Stimulated activated CD8-positive, alpha-beta memory T cell treated with anti-CD3 and anti-CD28 coated beads, Interleukin-4, amount 100 ng/mL, for 24 hours (primary cell): ENCODE data around the gene SRCIN1.
"Not testable (repeated sequence)": the region's sequence is repeated elsewhere in the genome, so short reads cannot be mapped to it uniquely, and the experiment has no call there.

ENCODE experiments used
- DNase-seq: peaks from one replicate; pipeline ENCODE4 v3.0.0-alpha.2; 2020; ENCODE audit warnings: low read depth

SRCIN1 gene

DNA sequence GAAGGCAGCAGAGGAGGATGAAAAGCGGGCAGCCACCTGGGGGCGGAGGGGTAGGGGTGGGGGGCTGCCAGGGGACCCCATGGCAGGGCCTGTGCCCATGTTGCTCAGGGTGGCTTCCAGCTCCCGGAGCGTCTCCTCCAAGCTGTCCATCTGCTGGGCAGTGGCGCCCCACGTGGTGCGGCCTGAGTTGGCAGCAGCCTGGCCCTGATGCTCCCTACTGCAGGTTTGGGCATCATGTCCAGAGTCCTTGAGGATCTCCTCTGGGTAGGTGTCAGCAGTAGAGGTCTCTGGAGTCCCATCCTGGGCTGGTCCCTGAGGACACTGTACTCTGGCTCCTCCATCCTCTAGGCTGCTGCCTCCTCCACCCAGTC, 60.9 kb downstream of the SRCIN1 start:
- no peak for DNase-seq

DNA sequence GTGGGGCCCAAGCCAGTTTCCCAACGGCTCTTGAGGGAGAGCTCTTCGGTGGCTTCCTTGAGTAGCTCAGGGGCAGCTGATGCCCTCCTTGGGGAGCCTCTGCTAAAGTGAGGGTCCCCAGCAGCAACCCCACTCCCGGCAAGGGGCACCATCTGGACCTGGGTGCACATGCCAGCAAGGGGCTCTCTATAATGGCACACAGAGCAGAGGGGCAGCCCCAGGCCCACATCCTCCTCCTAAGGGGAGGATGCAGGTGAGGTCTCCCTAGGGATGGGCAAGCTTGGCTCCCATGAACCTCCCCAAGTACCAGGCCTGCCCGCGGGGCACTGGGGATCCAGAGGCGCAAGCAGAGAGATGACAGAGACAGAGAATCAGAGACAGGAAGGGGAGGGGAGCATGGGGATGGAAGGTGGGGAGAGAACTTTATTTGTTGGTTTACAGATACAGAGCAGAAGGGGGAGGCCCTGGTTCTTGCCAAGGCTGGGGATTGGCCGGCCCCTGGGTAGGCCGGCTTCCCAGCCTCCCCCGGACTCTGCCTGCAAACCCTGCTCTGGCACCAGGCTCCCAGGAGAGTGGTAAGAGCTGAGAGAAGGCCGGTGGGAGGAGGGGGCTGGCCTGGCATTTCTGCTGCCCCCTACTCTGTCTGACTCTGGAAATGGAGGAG, 61.4 kb downstream of the SRCIN1 start:
- DNase-seq, result no peak

DNA sequence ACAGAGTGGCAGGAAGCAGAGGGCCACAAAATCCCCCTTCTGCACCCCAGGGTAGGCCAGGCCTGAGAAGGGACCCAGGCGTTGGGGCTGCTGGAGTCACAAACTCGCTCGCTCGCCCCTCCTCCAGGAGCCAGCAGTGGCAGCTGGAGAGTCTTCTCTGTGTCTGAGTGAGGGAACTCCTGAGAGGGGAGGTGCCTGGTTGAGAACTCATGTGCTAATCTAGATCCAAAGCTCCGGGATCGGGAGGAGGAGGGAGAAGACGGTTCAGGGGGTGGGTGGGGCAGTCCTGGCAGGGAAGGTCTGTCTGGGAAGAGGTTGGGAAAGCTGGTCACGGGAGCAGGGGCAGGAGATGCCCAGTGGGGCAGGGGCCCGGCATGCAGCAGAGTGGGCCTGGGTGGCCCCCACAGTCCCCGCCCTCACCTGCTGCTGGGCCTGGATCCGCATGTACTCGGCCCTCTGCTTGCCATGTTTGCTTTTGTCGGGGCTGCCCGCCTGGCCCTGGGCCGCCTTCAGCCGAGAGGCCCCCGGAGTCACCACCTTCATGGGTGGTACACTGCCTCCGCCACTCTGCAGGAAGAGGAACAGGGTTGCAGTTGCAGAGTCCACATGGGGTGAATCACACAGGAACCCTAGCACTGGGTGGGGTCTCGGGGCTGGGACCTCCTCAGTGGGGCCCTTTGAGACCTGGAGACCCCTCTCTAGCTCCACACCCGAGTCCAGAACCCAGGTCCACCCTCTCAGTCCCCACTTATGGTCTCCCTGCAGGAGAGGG, 62.2 kb downstream of the SRCIN1 start:
- DNase-seq, result no peak

DNA sequence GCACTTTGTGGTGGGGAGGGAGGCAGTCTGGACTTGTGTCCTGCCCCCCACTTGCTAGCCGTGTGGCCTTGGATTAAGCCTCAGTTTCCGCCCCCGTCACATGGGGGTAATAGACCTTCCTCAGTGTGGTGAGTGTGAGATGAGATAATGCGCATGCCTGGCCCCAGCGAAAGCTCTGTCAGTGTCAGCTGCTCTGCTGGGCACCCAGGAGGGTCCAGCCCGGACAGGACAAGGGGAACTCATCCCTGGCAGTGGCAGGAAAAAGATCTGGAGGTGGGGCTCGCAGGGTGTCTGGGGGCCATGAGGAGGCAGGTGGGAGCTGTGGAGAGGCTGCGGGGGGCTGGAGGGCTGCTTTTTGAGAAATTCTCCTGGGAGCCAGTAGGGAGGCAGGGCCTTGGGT, 63.5 kb downstream of the SRCIN1 start:
- no peak for DNase-seq

DNA sequence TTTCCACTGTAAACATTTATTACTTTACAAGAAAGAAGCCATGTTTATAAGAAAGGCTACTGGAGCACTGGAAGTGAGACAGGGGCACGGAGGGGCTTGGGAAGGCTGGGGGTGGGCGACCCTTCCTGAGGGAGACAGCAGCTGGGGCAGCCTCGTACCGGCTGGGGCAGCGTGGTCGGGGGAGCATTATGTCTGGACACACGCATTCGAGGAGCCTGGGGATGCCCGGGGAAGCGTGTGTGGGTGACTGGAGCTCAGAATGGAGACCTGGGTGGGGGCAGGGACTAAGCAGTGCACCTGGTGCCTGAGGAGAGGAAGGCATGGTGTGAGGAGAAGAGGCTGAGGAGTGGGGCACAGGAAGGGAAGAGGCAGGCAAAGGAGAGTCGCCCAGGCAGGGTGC, 64.5 kb downstream of the SRCIN1 start:
- DNase-seq, result no peak

DNA sequence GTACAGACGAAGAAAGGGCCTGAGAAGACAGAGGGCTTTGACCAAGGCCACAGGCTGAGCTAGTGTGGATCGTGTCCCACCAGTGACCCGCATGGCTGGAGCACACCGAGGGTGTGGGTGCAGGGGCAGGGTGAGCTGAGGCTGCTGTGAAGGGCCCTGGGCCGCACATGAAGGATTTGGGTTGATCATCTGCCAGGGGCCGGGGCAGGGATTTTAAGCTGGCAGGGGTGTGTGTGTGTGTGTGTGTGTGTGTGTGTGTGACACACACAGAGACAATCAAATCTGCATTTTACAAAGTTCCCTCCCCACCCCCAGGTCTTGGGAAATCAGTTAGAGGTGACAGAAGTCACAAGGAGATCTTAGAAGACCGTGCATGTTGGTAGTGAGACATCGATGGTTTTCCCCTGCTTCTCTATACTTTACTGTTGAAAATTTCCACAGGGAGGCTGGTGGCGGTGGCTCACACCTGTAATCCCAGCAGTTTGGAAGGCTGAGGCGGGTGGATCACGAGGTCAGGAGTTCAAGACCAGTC, 65.2 kb downstream of the SRCIN1 start:
- DNase-seq, result no peak

DNA sequence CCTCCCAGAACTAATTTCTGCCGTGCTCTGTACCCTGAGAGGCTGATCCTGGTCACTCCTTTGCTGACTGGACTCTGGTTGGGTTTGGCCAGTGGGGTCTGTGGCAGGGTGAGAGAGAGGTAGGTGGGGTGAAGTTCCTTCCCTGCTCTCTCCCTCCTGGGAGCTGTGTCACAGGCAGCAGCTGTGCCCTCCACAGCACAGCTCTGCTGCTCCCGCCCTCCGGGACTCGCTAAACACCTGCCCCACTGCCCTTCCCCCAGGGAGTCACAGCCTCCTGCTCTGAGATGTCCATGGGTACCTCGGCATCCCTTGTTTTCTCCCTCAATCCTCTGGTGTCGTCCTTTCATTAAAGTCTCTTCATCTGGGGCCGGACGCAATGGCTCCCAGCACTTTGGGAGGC, 66.4 kb downstream of the SRCIN1 start:
- no peak for DNase-seq

DNA sequence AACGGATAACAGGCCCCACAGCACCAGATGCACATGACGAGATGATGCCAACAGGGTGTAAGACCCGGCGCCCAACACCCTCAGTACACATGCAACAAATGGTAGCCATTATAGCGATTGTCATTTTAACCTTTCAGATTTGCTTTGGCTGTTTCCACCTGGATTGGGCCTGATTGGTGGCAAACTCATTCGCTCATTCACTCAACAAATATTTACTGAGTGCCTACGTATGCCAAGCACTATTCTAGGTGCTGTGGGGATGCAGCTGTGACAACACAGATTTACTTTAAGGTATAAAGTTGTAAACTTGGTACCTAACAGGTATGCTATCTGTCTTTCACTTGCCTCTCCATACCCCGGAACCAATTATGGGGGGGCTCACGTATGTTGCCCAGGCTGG, 66.8 kb downstream of the SRCIN1 start:
- no peak for DNase-seq

DNA sequence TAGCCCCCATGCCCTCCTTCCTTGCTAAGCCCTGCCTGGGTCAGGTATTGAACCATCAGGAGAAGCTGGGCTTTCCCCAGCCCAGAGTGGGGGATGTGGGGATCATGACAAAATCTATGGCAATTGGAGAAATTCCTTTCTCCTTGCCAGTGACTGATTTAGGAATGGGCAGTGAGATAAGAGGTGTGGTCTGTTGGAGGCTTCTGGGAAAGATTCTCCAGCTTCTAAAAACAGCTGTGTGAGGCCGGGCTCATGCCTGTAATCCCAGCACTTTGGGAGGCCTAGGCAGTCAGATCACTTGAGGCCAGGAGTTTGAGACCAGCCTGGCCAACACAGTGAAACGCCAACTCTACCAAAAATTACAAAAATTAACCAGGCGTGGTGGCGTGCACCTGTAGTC, 69.1 kb downstream of the SRCIN1 start:
- DNase-seq, result no peak

DNA sequence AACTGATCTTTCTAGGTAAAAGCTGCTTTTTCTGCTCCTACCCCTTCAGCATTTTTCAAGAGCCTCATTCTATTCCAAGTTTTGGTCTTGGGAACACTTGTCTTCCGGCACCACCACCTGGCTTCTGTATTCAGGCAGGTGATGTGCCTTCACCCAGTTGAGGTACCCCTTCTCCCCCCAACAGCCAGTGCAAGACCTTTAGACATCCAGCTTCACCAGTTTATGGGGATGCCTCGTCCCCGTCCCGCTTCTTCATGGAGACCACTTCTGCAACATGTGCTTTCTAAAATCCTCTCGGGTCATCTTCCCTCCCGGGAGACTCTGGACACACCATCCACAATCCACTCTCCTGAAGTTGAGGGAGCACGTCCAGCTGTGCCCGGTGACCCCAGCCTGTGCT, 69.9 kb downstream of the SRCIN1 start:
- DNase-seq, result no peak

DNA sequence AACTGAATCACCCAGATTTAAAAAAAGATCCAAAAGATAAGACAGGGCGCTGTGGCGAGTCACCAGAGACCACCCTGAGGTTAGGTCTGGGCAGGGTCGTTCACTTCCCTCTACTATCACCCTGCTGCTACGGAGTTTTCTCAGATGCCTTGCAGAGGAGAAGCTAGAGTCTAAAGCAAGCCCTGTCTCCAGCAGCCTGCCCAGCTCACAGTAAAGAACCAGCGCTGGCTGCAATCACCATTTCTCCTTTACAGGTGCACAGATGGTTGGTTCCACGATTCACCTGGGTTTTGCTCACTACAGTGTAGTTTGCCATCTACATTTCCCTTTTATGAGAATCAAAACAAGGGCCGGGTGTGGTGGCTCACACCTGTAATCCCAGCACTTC, 71.3 kb downstream of the SRCIN1 start:
- DNase-seq, result no peak

DNA sequence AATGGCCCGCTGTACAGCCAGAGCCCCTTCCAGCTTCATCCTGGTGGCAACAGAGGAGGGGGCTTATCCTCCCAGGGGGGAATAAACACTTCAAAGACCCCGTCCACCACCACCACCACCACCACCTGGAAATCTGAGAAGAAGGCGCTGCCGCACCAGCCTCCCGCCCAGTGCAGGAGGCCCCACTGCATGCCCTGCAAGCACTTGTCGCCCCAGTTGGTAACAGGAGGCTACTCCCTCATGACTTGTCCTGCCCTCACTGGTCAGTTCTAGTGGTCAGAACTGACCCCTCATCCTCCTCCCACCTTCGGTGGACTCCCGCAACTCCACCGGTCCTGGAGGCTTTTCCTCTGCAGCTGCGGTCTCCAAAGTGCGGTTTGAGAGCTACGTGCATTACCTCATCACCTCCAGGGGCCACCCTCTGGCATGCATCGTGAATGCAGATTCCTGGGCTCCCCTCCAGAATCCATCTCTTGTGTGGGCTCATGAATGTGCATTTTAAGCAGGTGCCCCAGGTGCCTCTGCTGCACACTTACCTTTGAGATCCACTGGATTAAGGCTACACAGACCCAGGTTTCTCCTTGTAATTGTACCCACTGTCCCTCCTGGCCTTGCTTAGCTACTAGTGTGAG, 71.8 kb downstream of the SRCIN1 start:
- DNase-seq, result no peak

DNA sequence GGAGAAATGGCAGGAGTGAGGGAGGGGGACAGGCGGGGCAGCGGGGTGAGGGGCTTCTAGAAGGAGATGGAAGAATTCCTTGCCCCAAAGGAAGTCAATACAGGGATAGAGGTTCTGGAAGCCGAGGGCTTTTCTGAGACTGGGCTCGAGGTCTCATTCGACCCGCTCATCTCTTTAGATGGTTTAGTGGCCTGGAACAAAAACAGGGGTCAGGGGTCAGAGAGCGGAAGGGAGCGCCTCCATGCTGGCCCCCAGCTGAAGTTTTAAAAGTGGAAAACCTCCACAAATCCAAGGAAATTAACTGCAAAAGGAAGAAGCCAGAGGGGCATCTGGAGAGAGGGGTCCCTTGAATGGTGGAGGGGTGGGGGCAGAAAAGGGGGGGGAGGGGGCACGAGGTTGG, 72.5 kb downstream of the SRCIN1 start:
- no peak for DNase-seq

DNA sequence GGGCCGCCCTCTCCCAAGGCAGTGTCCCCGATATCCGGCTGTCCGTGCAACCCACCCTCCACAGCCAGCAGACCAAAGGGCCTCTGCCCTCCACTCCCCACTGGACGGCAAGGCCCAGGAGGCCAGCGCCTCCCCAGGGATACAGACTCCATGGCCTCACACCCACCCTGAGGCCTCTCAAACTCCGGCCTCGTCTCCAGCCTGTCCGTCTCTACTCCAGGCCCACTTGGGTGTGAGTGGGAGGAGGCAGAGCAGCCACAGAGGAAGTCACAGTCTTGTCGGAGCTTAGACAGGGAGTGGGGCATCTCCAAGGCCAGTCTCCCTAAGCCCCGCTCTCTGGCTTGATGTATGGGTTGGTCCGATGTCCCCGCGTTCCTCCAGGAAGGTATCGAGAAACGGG, 73.3 kb downstream of the SRCIN1 start:
- no peak for DNase-seq

DNA sequence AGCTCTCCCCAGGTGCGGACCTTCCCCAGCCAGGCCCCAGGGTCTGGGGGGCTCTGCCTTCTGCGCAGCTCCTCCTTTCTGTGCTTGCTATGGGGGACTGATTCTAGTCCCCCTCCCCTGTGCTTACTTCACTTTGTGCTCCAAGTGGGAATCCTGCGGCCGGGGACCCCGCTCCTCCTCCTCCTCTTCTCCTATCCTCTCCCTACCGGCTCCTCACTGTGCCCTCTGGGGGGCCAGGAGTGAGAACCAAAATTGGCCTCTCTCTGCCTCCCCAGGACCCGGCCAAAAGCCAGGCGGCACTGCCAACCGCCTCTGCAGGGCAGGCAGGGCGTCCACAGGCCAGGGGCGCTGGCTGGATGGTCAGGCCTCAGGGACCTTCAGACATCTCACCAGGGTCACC, 74.0 kb downstream of the SRCIN1 start:
- not testable (repeated sequence) for DNase-seq

DNA sequence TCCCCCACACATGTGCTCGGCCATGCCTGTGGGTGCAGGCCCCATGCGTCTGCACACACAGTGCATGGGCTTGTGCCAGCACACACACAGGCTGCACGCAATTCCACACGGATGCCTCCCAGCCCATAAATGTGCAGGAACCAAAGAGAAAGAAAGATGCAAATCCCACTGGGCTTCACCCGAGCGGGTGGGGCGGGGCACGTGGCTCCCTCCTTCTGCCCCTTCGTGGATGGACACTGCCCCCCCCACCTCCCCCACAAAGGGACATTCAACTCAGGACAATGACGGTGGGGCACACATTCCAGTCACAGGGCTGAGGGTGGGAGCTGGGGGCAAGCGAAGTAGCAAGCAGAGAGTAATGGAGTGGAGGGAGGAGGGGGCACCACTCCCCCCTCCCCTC, 74.9 kb downstream of the SRCIN1 start:
- not testable (repeated sequence) for DNase-seq

DNA sequence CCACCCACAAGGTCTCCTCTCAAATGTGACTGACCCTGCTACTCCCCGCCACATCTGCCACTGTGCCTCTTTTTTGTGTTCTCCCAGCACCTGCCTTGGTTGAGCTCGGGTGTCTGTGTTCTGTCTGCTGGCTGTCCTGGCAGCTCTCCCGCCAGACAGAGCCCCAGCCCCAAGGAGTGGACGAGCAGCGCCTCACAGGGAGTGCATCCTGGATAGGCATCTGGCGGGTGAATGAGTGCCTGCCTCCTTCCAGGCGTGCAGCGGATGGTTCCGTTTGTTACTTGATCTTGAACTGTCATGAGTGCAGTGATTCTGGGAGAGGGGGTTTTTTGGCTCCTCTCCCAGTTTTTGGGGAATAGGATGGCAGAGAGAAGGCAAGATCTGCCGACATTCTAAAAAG, 77.6 kb downstream of the SRCIN1 start:
- DNase-seq, result not testable (repeated sequence)

DNA sequence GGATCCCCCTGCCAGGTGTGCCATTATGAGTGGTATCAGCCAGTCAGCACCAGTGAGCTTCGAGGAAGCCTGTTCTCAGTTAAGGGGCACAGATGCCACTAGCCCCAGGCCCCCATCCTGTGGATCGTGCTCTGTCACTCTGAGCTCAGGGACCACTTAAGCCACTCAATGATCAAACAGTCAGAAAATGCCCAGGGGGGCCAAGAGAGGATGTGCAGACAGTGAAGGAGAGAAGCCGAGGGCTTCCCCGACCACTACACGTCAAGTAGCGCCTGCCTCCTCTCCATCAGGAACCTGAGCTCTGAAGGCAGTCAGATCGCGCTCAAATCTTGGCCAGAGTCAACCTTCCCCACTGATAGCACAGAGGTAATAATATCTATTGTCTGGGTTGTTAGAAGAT, 79.2 kb downstream of the SRCIN1 start:
- not testable (repeated sequence) for DNase-seq

DNA sequence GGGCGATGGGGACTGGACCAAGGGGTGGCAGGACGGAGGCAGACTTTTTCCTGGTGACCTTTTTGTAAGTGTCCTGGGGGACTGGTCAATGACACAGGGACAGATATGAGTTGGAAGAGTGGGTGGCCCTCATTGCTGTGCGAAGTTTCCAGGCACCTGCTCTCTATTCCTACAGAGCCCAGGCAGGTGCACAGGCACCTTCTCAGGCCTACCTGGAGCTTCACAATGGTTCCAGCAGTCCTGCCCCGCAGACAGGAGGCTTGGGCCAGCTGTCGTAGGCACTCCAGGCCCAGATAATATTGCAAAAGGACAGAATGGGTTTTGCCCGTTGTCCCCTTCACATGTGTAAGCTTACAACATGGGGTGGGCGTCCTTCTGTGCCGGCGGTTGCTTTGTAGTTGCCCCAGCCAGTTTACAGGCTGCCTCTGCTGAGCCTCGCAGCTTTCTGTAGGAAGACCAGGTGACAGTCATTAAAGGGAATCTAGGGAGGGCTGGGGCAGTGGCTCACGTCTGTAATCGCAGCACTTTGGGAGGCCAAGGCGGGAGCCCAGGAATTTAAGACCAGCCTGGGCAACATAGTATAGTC, 93.2 kb downstream of the SRCIN1 start:
- no peak for DNase-seq

DNA sequence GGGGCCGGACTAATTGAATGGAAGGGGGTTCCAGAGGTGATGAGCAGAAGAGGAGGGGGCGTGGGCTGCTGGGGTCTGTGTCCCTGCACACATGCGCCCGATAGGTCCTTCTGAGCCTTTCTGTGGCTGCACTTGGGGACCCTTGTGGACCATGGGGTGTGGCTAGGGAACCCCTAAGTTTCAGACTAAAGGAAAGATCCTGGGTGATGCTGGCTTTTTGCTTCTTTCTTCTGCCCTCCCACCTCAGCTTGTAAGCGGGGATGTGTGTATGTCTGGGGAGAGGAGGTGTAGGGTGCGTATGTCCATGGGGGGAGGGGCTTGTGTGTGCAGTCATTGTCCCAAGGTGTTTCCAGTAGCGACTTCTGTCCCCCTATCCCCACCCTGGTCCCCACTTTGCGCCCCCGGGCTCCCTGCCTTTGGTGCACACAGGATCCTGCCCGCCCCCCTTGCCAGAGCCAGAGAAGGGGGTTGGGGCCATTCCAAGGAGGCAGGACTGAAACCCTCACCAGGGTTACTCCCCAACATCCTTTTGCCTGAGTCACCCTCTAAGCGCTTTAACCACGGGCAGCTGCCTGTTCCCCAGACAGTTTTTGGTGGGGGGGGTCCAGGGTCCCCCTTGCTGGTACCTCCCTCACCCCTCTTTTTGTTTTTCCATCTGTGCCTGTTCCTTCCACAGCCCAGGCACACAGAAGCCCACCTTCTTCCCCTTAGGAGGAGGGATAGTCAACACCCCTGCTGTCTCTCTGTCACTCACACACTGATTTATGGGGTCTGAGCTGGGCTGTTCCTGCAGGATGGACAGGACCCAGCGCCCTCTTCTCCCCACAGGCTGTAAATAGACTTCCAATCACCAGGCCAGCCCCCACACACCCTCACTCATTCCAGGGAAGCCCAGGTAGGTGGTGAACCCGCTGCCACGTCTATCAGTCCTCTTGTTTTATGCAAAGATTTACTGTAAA, 94.3 kb downstream of the SRCIN1 start:
- DNase-seq, result no peak

DNA sequence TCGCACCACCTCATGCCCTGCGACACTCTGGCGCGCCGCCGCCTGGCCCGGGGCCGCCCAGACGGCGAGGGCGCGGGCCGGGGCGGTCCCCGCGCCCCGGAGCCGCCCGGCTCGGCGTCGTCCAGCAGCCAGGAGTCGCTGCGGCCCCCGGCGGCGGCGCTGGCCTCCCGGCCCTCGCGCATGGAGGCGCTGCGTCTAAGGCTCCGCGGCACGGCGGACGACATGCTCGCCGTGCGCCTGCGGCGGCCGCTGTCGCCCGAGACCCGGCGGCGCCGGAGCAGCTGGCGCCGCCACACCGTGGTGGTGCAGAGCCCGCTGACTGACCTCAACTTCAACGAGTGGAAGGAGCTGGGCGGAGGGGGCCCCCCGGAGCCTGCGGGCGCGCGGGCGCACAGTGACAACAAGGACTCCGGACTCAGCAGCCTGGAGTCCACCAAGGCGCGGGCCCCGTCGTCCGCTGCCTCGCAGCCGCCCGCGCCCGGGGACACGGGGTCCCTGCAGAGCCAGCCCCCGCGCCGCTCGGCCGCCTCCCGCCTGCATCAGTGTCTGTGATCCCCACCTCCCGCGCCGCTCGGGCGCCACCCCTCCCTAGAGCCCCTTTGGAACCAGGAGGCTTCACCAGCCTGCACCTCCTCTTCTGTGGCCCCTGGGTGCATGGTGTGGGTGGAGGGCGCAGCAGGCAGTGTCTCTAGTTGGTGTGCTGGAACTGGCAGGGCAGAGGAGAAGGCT, 95.2 kb downstream of the SRCIN1 start:
- DNase-seq, result no peak
